ENCODE data around the gene ANXA3.
A peak's percentile ranks its signal among the peaks of the same experiment; 100 is the strongest.

The ANXA3 gene

GRCh38 chr4:78599931-78600375, 48.4 kb downstream of the ANXA3 start:
- Mint-ChIP-seq H3K27me3 (peaks cover 33 to 41% of the 10 kb centered on the region in 2 donors), H3K4me1 (ENCODE audit: low read depth in 2 of 2) (no peaks in the 10 kb centered on the region), H3K36me3 (ENCODE audit: insufficient read depth) (no peaks in the 10 kb centered on the region), H3K4me3 (no peak overlapping the region), H3K27ac (no peak overlapping the region), H3K9me3 (no peaks in the 10 kb centered on the region)
- ATAC-seq (replicated peaks) = no peak
- no peak for DNase-seq

GRCh38 chr4:78601013-78601412, 49.4 kb downstream of the ANXA3 start:
- Mint-ChIP-seq H3K9me3 (no peaks in the 10 kb centered on the region), H3K27me3 (peaks cover 27 to 33% of the 10 kb centered on the region in 2 donors), H3K4me3 (no peak overlapping the region), H3K36me3 (ENCODE audit: insufficient read depth) (no peaks in the 10 kb centered on the region), H3K4me1 (ENCODE audit: low read depth in 2 of 2) (no peaks in the 10 kb centered on the region), H3K27ac (no peak overlapping the region)
- DNase-seq (no peak), ATAC-seq (replicated peaks) (no peak)

GRCh38 chr4:78602334-78602733, 50.8 kb downstream of the ANXA3 start:
- no peak overlapping the region for H3K4me3 Mint-ChIP-seq
- ATAC-seq (replicated peaks) (no peak), DNase-seq (no peak)
- H3K27me3 Mint-ChIP-seq = peaks cover 26 to 33% of the 10 kb centered on the region in 2 donors
- no peaks in the 10 kb centered on the region for H3K9me3 Mint-ChIP-seq
- no peaks in the 10 kb centered on the region for H3K36me3 Mint-ChIP-seq (ENCODE audit: insufficient read depth)
- H3K4me1 Mint-ChIP-seq (ENCODE audit: low read depth in 2 of 2) = no peaks in the 10 kb centered on the region
- no peak overlapping the region for H3K27ac Mint-ChIP-seq

- H3K36me3 Mint-ChIP-seq (ENCODE audit: insufficient read depth) = no peaks in the 10 kb centered on the region
- no peak for ATAC-seq (replicated peaks)
- peaks cover 26 to 33% of the 10 kb centered on the region in 2 donors for H3K27me3 Mint-ChIP-seq
- DNase-seq = no peak
- H3K4me3 Mint-ChIP-seq = no peak overlapping the region
- H3K9me3 Mint-ChIP-seq = no peaks in the 10 kb centered on the region
- H3K4me1 Mint-ChIP-seq (ENCODE audit: low read depth in 2 of 2) = no peaks in the 10 kb centered on the region
- no peak overlapping the region for H3K27ac Mint-ChIP-seq
These were observed 51.8 kb downstream of the ANXA3 start for GRCh38 chr4:78603384-78603783.

- Mint-ChIP-seq H3K27me3 (peaks cover 17 to 29% of the 10 kb centered on the region in 2 donors), H3K9me3 (no peaks in the 10 kb centered on the region), H3K4me3 (no peak overlapping the region), H3K36me3 (ENCODE audit: insufficient read depth) (no peaks in the 10 kb centered on the region), H3K4me1 (ENCODE audit: low read depth in 2 of 2) (no peaks in the 10 kb centered on the region), H3K27ac (no peak overlapping the region)
- no peak for DNase-seq
- ATAC-seq (replicated peaks) = no peak
These were observed 53.4 kb downstream of the ANXA3 start for GRCh38 chr4:78604988-78605387.

- Mint-ChIP-seq H3K9me3 (no peaks in the 10 kb centered on the region), H3K4me3 (no peak overlapping the region), H3K27ac (no peak overlapping the region), H3K4me1 (ENCODE audit: low read depth in 2 of 2) (peaks cover 0 to 7% of the 10 kb centered on the region in 2 donors), H3K27me3 (peaks cover 11 to 21% of the 10 kb centered on the region in 2 donors), H3K36me3 (ENCODE audit: insufficient read depth) (no peaks in the 10 kb centered on the region)
- ATAC-seq (replicated peaks) (no peak), DNase-seq (no peak)
These were observed 54.5 kb downstream of the ANXA3 start for GRCh38 chr4:78606035-78606434.

GRCh38 chr4:78606530-78607095, 55.0 kb downstream of the ANXA3 start:
- DNase-seq (no peak), ATAC-seq (replicated peaks) (no peak)
- Mint-ChIP-seq H3K27me3 (peaks cover 11 to 21% of the 10 kb centered on the region in 2 donors), H3K4me1 (ENCODE audit: low read depth in 2 of 2) (peaks cover 0 to 7% of the 10 kb centered on the region in 2 donors), H3K4me3 (no peak overlapping the region), H3K36me3 (ENCODE audit: insufficient read depth) (no peaks in the 10 kb centered on the region), H3K27ac (no peak overlapping the region), H3K9me3 (no peaks in the 10 kb centered on the region)

- Mint-ChIP-seq H3K27ac (no peak overlapping the region), H3K27me3 (peaks cover 0 to 7% of the 10 kb centered on the region in 2 donors), H3K4me1 (ENCODE audit: low read depth in 2 of 2) (peaks cover 0 to 7% of the 10 kb centered on the region in 2 donors), H3K4me3 (no peak overlapping the region), H3K9me3 (no peaks in the 10 kb centered on the region), H3K36me3 (ENCODE audit: insufficient read depth) (no peaks in the 10 kb centered on the region)
- no peak for DNase-seq
- no peak for ATAC-seq (replicated peaks)
These were observed 57.1 kb downstream of the ANXA3 start for GRCh38 chr4:78608684-78609083.

GRCh38 chr4:78609580-78609979, 58.0 kb downstream of the ANXA3 start:
- Mint-ChIP-seq H3K9me3 (no peaks in the 10 kb centered on the region), H3K4me3 (no peak overlapping the region), H3K4me1 (ENCODE audit: low read depth in 2 of 2) (peaks cover 0 to 7% of the 10 kb centered on the region in 2 donors), H3K27ac (no peak overlapping the region), H3K27me3 (no peaks in the 10 kb centered on the region), H3K36me3 (ENCODE audit: insufficient read depth) (no peaks in the 10 kb centered on the region)
- ATAC-seq (replicated peaks) = no peak
- DNase-seq = no peak

- no peaks in the 10 kb centered on the region for H3K27me3 Mint-ChIP-seq
- peaks cover 0 to 7% of the 10 kb centered on the region in 2 donors for H3K4me1 Mint-ChIP-seq (ENCODE audit: low read depth in 2 of 2)
- H3K27ac Mint-ChIP-seq = no peak overlapping the region
- DNase-seq (no peak), ATAC-seq (replicated peaks) (peak; percentile 22)
- no peaks in the 10 kb centered on the region for H3K36me3 Mint-ChIP-seq (ENCODE audit: insufficient read depth)
- H3K4me3 Mint-ChIP-seq = no peak overlapping the region
- H3K9me3 Mint-ChIP-seq = no peaks in the 10 kb centered on the region
These were observed 59.1 kb downstream of the ANXA3 start for GRCh38 chr4:78610546-78611214.

- no peaks in the 10 kb centered on the region for H3K9me3 Mint-ChIP-seq
- ATAC-seq (replicated peaks) (no peak), DNase-seq (no peak)
- H3K4me1 Mint-ChIP-seq (ENCODE audit: low read depth in 2 of 2) = peaks cover 0 to 7% of the 10 kb centered on the region in 2 donors
- H3K27ac Mint-ChIP-seq = no peak overlapping the region
- no peaks in the 10 kb centered on the region for H3K27me3 Mint-ChIP-seq
- no peak overlapping the region for H3K4me3 Mint-ChIP-seq
- no peaks in the 10 kb centered on the region for H3K36me3 Mint-ChIP-seq (ENCODE audit: insufficient read depth)
These were observed 59.6 kb downstream of the ANXA3 start for GRCh38 chr4:78611215-78611558.

GRCh38 chr4:78612398-78613178, 61.0 kb downstream of the ANXA3 start:
- peaks cover 0 to 4% of the 10 kb centered on the region in 2 donors for H3K27me3 Mint-ChIP-seq
- no peaks in the 10 kb centered on the region for H3K9me3 Mint-ChIP-seq
- H3K4me1 Mint-ChIP-seq (ENCODE audit: low read depth in 2 of 2) = peaks cover 0 to 7% of the 10 kb centered on the region in 2 donors
- H3K4me3 Mint-ChIP-seq = no peak overlapping the region
- no peaks in the 10 kb centered on the region for H3K36me3 Mint-ChIP-seq (ENCODE audit: insufficient read depth)
- DNase-seq (no peak), ATAC-seq (replicated peaks) (no peak)
- no peak overlapping the region for H3K27ac Mint-ChIP-seq

GRCh38 chr4:78613522-78614321, 62.2 kb downstream of the ANXA3 start:
- no peaks in the 10 kb centered on the region for H3K36me3 Mint-ChIP-seq (ENCODE audit: insufficient read depth)
- ATAC-seq (replicated peaks) (no peak), DNase-seq (no peak)
- no peak overlapping the region for H3K27ac Mint-ChIP-seq
- H3K4me3 Mint-ChIP-seq = no peak overlapping the region
- peaks cover 0 to 7% of the 10 kb centered on the region in 2 donors for H3K4me1 Mint-ChIP-seq (ENCODE audit: low read depth in 2 of 2)
- peaks cover 4 to 9% of the 10 kb centered on the region in 2 donors for H3K27me3 Mint-ChIP-seq
- H3K9me3 Mint-ChIP-seq = no peaks in the 10 kb centered on the region
